ENCODE measurements around the gene UBQLN3. TPM values are rescaled to one million over a fixed set of nuclear protein-coding genes. Genes with fewer than 3 reads are reported as not detected.

UBQLN3 gene
- total and polyA plus RNA-seq, 2 of the 4 experiments (the other 2 are of a cell fraction) = not detected

GRCh38 chr11:5553343-5553742, 43.6 kb upstream of the UBQLN3 start:
- Histone ChIP-seq H2BK15ac (ENCODE audit: low read depth, low read length) (no peak overlapping the region), H3K4me1 (ENCODE audit: control insufficient read depth, insufficient read depth, low read length) (no peaks in the 10 kb centered on the region), H3K56ac (ENCODE audit: extremely low read depth, insufficient read depth, low read length) (no peak overlapping the region), H2AK9ac (replicated peaks; ENCODE audit: low read depth, low read length, poor library complexity) (no peak overlapping the region), H3K18ac (ENCODE audit: low read depth, low read length) (no peak overlapping the region), H2BK120ac (ENCODE audit: low read depth, low read length) (peak overlapping the region; percentile 62; the same call in 1 of the 2 replicates), H2BK20ac (ENCODE audit: low read depth, low read length) (0 out of 2 replicates have a peak overlapping the region, but pooled peaks have one; percentile 54), H3K9me1 (ENCODE audit: insufficient read depth, low read length) (no peaks in the 10 kb centered on the region), H4K20me1 (ENCODE audit: insufficient read depth, low read length) (no peaks in the 10 kb centered on the region), H4K5ac (ENCODE audit: low read depth, low read length) (no peak overlapping the region), H3K27ac (ENCODE audit: insufficient read depth, low read length) (no peak overlapping the region), H3K4me3 (ENCODE audit: insufficient read depth, low read depth, low read length) (no peak overlapping the region), H3K4ac (ENCODE audit: low read depth, low read length) (no peak overlapping the region), H2AFZ (replicated peaks; ENCODE audit: low read length, poor library complexity) (no peak overlapping the region), H3K27me3 (ENCODE audit: control insufficient read depth, insufficient read depth, low read length) (no peaks in the 10 kb centered on the region; the same call in 1 of the 2 replicates), H3K9me3 (ENCODE audit: control insufficient read depth, insufficient read depth, low read length) (no peaks in the 10 kb centered on the region), H3K23ac (ENCODE audit: low read depth, low read length) (no peak overlapping the region; the same call in 1 of the 2 replicates), H3K4me2 (ENCODE audit: low read depth, low read length) (no peak overlapping the region), H4K91ac (ENCODE audit: insufficient read depth, low read depth, low read length) (no peak overlapping the region), H2AK5ac (ENCODE audit: low read depth, low read length) (no peak overlapping the region), H3K14ac (replicated peaks; ENCODE audit: low read depth, low read length) (no peak overlapping the region), H2BK5ac (ENCODE audit: low read depth, low read length, poor library complexity, severe bottlenecking) (no peak overlapping the region), H4K8ac (ENCODE audit: low read depth in 2 of 2, low read length in 2 of 2) (no peak overlapping the region), H3K9ac (ENCODE audit: low read depth, low read length) (no peak overlapping the region), H3K79me1 (ENCODE audit: low read depth in 1 of 2, low read length in 2 of 2) (no peaks in the 10 kb centered on the region), H3K36me3 (ENCODE audit: control insufficient read depth, insufficient read depth, low read length) (no peaks in the 10 kb centered on the region)
- ATAC-seq (ENCODE audit: low read depth) = no peak; the same call in 1 of the 2 replicates
- in situ Hi-C loops (cut with MboI; ENCODE audit: low sequenced_read_pairs) (no loop called here), dilution Hi-C loops (cut with HindIII; ENCODE audit: low sequenced_read_pairs, unreplicated experiment) (no loop called here), intact Hi-C loops (cut with micrococcal nuclease) (loop anchor here (1.0 kb wide), 2 partner anchors 77 to 927 kb away; no protein-coding TSS in a partner anchor)
- CTCF ChIA-PET = no interaction called here
- BruUV-seq (replicated peaks) = no TSS peak
- POLR2A ChIA-PET (ENCODE audit: unreplicated experiment) = no interaction called here
- TF ChIP-seq RAD21 (IDR thresholded peaks at IDR 0.05; ENCODE audit: low read length) = peak; percentile 37
- peak; percentile 19; the same call in 1 of the 2 replicates for TF ChIP-seq SMC3 (IDR thresholded peaks at IDR 0.05; ENCODE audit: low read depth, low read length)
- TF ChIP-seq, protein P1, sequence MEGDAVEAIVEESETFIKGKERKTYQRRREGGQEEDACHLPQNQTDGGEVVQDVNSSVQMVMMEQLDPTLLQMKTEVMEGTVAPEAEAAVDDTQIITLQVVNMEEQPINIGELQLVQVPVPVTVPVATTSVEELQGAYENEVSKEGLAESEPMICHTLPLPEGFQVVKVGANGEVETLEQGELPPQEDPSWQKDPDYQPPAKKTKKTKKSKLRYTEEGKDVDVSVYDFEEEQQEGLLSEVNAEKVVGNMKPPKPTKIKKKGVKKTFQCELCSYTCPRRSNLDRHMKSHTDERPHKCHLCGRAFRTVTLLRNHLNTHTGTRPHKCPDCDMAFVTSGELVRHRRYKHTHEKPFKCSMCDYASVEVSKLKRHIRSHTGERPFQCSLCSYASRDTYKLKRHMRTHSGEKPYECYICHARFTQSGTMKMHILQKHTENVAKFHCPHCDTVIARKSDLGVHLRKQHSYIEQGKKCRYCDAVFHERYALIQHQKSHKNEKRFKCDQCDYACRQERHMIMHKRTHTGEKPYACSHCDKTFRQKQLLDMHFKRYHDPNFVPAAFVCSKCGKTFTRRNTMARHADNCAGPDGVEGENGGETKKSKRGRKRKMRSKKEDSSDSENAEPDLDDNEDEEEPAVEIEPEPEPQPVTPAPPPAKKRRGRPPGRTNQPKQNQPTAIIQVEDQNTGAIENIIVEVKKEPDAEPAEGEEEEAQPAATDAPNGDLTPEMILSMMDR (conservative IDR thresholded peaks at IDR 0.05; ENCODE audit: low read depth, low read length) = peak; percentile 38; the same call in 1 of the 2 replicates
- TF ChIP-seq ELK1 (IDR thresholded peaks at IDR 0.05; ENCODE audit: borderline replicate concordance, low read depth, low read length) = no peak
- peak; percentile 10 for DNase-seq
